ENCODE measurements around the gene ADCY7.

DNA sequence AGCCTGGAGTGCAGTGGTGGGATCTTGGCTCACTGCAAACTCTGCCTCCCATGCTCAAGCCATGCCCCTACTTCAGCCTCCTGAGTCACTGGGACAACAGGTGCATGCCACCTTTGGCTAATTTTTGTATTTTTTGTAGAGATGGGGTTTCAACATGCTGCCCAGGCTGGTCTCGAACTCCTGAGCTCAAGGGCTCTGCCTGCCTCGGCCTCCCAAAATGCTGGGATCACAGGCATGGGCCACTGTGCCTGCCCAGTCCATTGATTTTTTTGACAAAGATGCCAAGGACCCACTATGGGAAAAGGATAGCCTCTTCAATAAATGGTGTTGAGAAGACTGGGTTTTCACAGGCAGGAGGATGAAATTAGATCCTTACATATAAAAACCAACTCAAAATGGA, 10.8 kb upstream of the ADCY7 start:
- TF ChIP-seq POLR2A (IDR thresholded peaks at IDR 0.05) (no peak), POLR2AphosphoS5 (IDR thresholded peaks at IDR 0.05) (no peak)
- TF ChIP-seq, protein P1, sequence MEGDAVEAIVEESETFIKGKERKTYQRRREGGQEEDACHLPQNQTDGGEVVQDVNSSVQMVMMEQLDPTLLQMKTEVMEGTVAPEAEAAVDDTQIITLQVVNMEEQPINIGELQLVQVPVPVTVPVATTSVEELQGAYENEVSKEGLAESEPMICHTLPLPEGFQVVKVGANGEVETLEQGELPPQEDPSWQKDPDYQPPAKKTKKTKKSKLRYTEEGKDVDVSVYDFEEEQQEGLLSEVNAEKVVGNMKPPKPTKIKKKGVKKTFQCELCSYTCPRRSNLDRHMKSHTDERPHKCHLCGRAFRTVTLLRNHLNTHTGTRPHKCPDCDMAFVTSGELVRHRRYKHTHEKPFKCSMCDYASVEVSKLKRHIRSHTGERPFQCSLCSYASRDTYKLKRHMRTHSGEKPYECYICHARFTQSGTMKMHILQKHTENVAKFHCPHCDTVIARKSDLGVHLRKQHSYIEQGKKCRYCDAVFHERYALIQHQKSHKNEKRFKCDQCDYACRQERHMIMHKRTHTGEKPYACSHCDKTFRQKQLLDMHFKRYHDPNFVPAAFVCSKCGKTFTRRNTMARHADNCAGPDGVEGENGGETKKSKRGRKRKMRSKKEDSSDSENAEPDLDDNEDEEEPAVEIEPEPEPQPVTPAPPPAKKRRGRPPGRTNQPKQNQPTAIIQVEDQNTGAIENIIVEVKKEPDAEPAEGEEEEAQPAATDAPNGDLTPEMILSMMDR (IDR thresholded peaks at IDR 0.05) = no peak

Data from gastroesophageal sphincter (tissue), 3 donors.